KMS-11 (cell line): ENCODE results near the gene NKAIN2.
"Not testable (repeated sequence)": the region's sequence is repeated elsewhere in the genome, so short reads cannot be mapped to it uniquely, and the experiment has no call there.

Experiments used
- H2AFZ ChIP-seq: fragments of 200-600 bp; sonication (generic); 2 replicates; pipeline ENCODE4 v1.6.1; 2016; ENCODE audit warnings: antibody characterized with exemption, mixed run types, low read depth
- H3K27ac ChIP-seq: fragments of 200-600 bp; sonication (generic); 2 replicates; pipeline ENCODE4 v1.6.1; 2016; ENCODE audit warnings: mild to moderate bottlenecking, mixed run types
- H3K27me3 ChIP-seq: fragments of 200-600 bp; sonication (generic); 2 replicates; pipeline ENCODE4 v1.6.1; 2017; ENCODE audit warnings: mild to moderate bottlenecking, low read depth, mixed run types, moderate library complexity; ENCODE audit not compliant: insufficient read depth
- H3K36me3 ChIP-seq: fragments of 200-600 bp; sonication (generic); 2 replicates; pipeline ENCODE4 v1.6.1; 2017; ENCODE audit warnings: mild to moderate bottlenecking, mixed run types; ENCODE audit not compliant: insufficient read depth
- H3K4me1 ChIP-seq: fragments of 200-600 bp; sonication (generic); 2 replicates; pipeline ENCODE4 v1.6.1; 2016; ENCODE audit warnings: mild to moderate bottlenecking, low read depth, mixed run types; ENCODE audit not compliant: poor library complexity, severe bottlenecking
- H3K4me2 ChIP-seq: fragments of 200-600 bp; sonication (generic); 2 replicates; pipeline ENCODE4 v1.7.0; 2016; ENCODE audit warnings: mild to moderate bottlenecking, mixed run types
- H3K4me3 ChIP-seq: fragments of 200-600 bp; sonication (generic); IDR thresholded peaks from 2 replicates; pipeline ENCODE4 v1.6.1; 2017; ENCODE audit warnings: low read depth, low read length, mixed read lengths; ENCODE audit not compliant: insufficient read depth
- H3K79me2 ChIP-seq: fragments of 200-600 bp; sonication (generic); 2 replicates; pipeline ENCODE4 v1.6.1; 2016; ENCODE audit warnings: low read depth, mixed run types; ENCODE audit not compliant: insufficient read depth
- H3K9ac ChIP-seq: fragments of 200-600 bp; sonication (generic); 2 replicates; pipeline ENCODE4 v1.6.1; 2016; ENCODE audit warnings: mild to moderate bottlenecking, mixed run types
- H4K20me1 ChIP-seq: fragments of 200-600 bp; sonication (generic); 2 replicates; pipeline ENCODE4 v1.6.1; 2016; ENCODE audit warnings: mild to moderate bottlenecking, mixed run types; ENCODE audit not compliant: insufficient read depth
- CTCF ChIP-seq: fragments of 200-600 bp; sonication (generic); conservative IDR thresholded peaks from 2 replicates; pipeline ENCODE4 v1.6.1; 2017; ENCODE audit warnings: low read depth, mild to moderate bottlenecking, antibody characterized with exemption, low read length, moderate library complexity, mixed read lengths

The NKAIN2 gene

GRCh38 chr6:124459268-124459667 lies 655.6 kb downstream of the NKAIN2 start:
- H3K27ac ChIP-seq, result no peak overlapping the region
- H3K27me3 ChIP-seq, result no peaks in the 10 kb centered on the region
- no peak for TF ChIP-seq CTCF
- no peaks in the 10 kb centered on the region for H4K20me1 ChIP-seq
- no peak overlapping the region for H3K4me3 ChIP-seq
- no peak overlapping the region for H2AFZ ChIP-seq
- no peak overlapping the region for H3K4me2 ChIP-seq
- H3K9ac ChIP-seq, result no peak overlapping the region
- H3K4me1 ChIP-seq, result no peaks in the 10 kb centered on the region
- no peaks in the 10 kb centered on the region for H3K79me2 ChIP-seq
- no peaks in the 10 kb centered on the region for H3K36me3 ChIP-seq

- TF ChIP-seq CTCF, result no peak
- H3K36me3 ChIP-seq, result no peaks in the 10 kb centered on the region
- no peak overlapping the region for H2AFZ ChIP-seq
Observed at GRCh38 chr6:124462750-124463149, 659.1 kb downstream of the NKAIN2 start.

GRCh38 chr6:124463271-124463670 lies 659.6 kb downstream of the NKAIN2 start:
- Histone ChIP-seq H3K36me3 (no peaks in the 10 kb centered on the region), H3K4me3 (no peak overlapping the region), H3K4me1 (no peaks in the 10 kb centered on the region), H2AFZ (no peak overlapping the region), H3K9ac (no peak overlapping the region), H3K79me2 (no peaks in the 10 kb centered on the region), H3K4me2 (no peak overlapping the region), H4K20me1 (no peaks in the 10 kb centered on the region), H3K27ac (no peak overlapping the region), H3K27me3 (no peaks in the 10 kb centered on the region)
- TF ChIP-seq CTCF, result no peak

More at GRCh38 chr6:124462750-124463149, 659.1 kb downstream of the NKAIN2 start:
- no peak overlapping the region for H3K9ac ChIP-seq
- H4K20me1 ChIP-seq, result no peaks in the 10 kb centered on the region
- no peaks in the 10 kb centered on the region for H3K4me1 ChIP-seq
- H3K4me2 ChIP-seq, result no peak overlapping the region
- H3K4me3 ChIP-seq, result no peak overlapping the region
- no peaks in the 10 kb centered on the region for H3K79me2 ChIP-seq
- H3K27ac ChIP-seq, result no peak overlapping the region
- no peaks in the 10 kb centered on the region for H3K27me3 ChIP-seq

- H4K20me1 ChIP-seq, H3K27ac ChIP-seq, H3K9ac ChIP-seq, H3K79me2 ChIP-seq, H3K4me2 ChIP-seq, H3K4me3 ChIP-seq, H3K27me3 ChIP-seq, H2AFZ ChIP-seq, H3K36me3 ChIP-seq, H3K4me1 ChIP-seq: not testable (repeated sequence)
Observed at GRCh38 chr6:124464600-124464999, 660.9 kb downstream of the NKAIN2 start.

GRCh38 chr6:124466949-124467348 lies 663.3 kb downstream of the NKAIN2 start:
- Histone ChIP-seq H2AFZ (no peak overlapping the region), H3K4me2 (no peak overlapping the region), H3K27ac (no peak overlapping the region), H3K79me2 (no peaks in the 10 kb centered on the region), H3K4me3 (no peak overlapping the region), H3K4me1 (no peaks in the 10 kb centered on the region), H4K20me1 (no peaks in the 10 kb centered on the region), H3K36me3 (no peaks in the 10 kb centered on the region), H3K27me3 (no peaks in the 10 kb centered on the region), H3K9ac (no peak overlapping the region)
- no peak for TF ChIP-seq CTCF
